Measurements from ENCODE around the gene SEMA3F. TPM values are rescaled to one million over a fixed set of nuclear protein-coding genes. Genes with fewer than 3 reads are reported as not detected.
A peak's percentile ranks its signal among the peaks of the same experiment; 100 is the strongest.

Gene SEMA3F
- total and polyA plus RNA-seq, 4 donors: 0.60 to 4.8 (median 2.1) TPM

DNA sequence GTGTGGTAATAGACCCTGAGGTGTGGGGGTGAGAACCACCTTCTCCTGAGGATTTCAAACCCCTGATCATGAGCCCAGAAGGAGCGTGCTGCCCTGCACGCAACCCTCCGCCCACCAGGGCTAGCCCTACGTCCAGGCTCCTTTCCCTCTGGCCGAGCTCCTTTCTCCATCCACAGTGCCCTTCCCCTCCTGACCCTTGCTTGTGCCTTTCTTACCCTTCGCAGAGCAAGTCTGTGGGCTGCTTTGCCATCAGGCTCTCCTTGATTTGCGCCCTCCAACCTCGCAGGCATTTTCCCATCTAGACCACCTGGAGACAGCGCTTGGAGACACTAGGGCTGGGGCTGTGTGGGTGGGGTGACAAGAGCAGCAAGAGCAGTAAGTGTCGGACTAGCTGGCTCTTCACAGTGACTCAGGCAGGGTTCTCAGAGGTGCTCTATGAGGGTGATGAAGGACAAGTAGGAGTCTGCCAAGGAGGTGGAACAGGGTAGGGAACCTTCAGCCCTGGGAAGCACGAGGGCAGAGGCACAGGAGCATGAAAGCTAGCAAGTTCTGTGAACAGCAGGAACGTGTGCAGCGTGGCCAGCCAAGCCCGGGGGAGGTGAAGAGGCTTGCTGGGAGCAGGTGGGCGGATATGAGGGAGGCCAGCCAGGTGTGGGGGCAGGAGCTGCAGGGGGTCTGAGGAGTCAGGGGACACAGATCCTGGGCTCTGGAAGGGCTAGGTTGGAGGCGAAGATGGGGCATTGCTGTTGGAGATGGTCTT lies 47.4 kb downstream of the SEMA3F start:
- H3K4me3 ChIP-seq (ENCODE audit: low read depth in 1 of 3, low read length in 3 of 3): no peak overlapping the region
- TF ChIP-seq NR2F2 (IDR thresholded peaks at IDR 0.05) (no peak), SP1 (IDR thresholded peaks at IDR 0.05) (no peak), HNF4G (IDR thresholded peaks at IDR 0.05) (no peak), GABPA (IDR thresholded peaks at IDR 0.05 in 1 of 2, conservative IDR thresholded peaks at IDR 0.05 in 1 of 2) (no peak), RAD21 (IDR thresholded peaks at IDR 0.05) (no peak), YY1 (IDR thresholded peaks at IDR 0.05) (no peak), TAF1 (conservative IDR thresholded peaks at IDR 0.05) (no peak), FOXA2 (IDR thresholded peaks at IDR 0.05) (no peak), HNF4A (conservative IDR thresholded peaks at IDR 0.05) (no peak), FOXA1 (IDR thresholded peaks at IDR 0.05) (no peak), RXRA (IDR thresholded peaks at IDR 0.05) (no peak), JUND (IDR thresholded peaks at IDR 0.05) (no peak), EGR1 (IDR thresholded peaks at IDR 0.05; ENCODE audit: low read depth in 2 of 2) (no peak)
- TF ChIP-seq, protein P1, sequence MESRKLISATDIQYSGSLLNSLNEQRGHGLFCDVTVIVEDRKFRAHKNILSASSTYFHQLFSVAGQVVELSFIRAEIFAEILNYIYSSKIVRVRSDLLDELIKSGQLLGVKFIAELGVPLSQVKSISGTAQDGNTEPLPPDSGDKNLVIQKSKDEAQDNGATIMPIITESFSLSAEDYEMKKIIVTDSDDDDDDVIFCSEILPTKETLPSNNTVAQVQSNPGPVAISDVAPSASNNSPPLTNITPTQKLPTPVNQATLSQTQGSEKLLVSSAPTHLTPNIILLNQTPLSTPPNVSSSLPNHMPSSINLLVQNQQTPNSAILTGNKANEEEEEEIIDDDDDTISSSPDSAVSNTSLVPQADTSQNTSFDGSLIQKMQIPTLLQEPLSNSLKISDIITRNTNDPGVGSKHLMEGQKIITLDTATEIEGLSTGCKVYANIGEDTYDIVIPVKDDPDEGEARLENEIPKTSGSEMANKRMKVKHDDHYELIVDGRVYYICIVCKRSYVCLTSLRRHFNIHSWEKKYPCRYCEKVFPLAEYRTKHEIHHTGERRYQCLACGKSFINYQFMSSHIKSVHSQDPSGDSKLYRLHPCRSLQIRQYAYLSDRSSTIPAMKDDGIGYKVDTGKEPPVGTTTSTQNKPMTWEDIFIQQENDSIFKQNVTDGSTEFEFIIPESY (IDR thresholded peaks at IDR 0.05): no peak
- TF ChIP-seq, protein P2, sequence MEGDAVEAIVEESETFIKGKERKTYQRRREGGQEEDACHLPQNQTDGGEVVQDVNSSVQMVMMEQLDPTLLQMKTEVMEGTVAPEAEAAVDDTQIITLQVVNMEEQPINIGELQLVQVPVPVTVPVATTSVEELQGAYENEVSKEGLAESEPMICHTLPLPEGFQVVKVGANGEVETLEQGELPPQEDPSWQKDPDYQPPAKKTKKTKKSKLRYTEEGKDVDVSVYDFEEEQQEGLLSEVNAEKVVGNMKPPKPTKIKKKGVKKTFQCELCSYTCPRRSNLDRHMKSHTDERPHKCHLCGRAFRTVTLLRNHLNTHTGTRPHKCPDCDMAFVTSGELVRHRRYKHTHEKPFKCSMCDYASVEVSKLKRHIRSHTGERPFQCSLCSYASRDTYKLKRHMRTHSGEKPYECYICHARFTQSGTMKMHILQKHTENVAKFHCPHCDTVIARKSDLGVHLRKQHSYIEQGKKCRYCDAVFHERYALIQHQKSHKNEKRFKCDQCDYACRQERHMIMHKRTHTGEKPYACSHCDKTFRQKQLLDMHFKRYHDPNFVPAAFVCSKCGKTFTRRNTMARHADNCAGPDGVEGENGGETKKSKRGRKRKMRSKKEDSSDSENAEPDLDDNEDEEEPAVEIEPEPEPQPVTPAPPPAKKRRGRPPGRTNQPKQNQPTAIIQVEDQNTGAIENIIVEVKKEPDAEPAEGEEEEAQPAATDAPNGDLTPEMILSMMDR (IDR thresholded peaks at IDR 0.05; ENCODE audit: low read depth, low read length, missing input control): no peak
- TF ChIP-seq, protein P3, sequence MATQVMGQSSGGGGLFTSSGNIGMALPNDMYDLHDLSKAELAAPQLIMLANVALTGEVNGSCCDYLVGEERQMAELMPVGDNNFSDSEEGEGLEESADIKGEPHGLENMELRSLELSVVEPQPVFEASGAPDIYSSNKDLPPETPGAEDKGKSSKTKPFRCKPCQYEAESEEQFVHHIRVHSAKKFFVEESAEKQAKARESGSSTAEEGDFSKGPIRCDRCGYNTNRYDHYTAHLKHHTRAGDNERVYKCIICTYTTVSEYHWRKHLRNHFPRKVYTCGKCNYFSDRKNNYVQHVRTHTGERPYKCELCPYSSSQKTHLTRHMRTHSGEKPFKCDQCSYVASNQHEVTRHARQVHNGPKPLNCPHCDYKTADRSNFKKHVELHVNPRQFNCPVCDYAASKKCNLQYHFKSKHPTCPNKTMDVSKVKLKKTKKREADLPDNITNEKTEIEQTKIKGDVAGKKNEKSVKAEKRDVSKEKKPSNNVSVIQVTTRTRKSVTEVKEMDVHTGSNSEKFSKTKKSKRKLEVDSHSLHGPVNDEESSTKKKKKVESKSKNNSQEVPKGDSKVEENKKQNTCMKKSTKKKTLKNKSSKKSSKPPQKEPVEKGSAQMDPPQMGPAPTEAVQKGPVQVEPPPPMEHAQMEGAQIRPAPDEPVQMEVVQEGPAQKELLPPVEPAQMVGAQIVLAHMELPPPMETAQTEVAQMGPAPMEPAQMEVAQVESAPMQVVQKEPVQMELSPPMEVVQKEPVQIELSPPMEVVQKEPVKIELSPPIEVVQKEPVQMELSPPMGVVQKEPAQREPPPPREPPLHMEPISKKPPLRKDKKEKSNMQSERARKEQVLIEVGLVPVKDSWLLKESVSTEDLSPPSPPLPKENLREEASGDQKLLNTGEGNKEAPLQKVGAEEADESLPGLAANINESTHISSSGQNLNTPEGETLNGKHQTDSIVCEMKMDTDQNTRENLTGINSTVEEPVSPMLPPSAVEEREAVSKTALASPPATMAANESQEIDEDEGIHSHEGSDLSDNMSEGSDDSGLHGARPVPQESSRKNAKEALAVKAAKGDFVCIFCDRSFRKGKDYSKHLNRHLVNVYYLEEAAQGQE (IDR thresholded peaks at IDR 0.05): no peak
- TF ChIP-seq, protein P4, sequence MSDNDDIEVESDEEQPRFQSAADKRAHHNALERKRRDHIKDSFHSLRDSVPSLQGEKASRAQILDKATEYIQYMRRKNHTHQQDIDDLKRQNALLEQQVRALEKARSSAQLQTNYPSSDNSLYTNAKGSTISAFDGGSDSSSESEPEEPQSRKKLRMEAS (IDR thresholded peaks at IDR 0.05): no peak
- TF ChIP-seq, protein P5, sequence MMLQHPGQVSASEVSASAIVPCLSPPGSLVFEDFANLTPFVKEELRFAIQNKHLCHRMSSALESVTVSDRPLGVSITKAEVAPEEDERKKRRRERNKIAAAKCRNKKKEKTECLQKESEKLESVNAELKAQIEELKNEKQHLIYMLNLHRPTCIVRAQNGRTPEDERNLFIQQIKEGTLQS (IDR thresholded peaks at IDR 0.05): no peak
- WGBS: 76% methylated on average over 16 of the region's 16 CpGs

More for the DNA sequence above, 47.4 kb downstream of the SEMA3F start:
- H3K9ac ChIP-seq (ENCODE audit: low read depth in 1 of 2, low read length in 2 of 2): peak overlapping the region; percentile 28 to 36
- H3K9me3 ChIP-seq (ENCODE audit: control insufficient read depth in 4 of 4, low read length in 3 of 4): no peaks in the 10 kb centered on the region
- no peaks in the 10 kb centered on the region for H3K36me3 ChIP-seq (ENCODE audit: control insufficient read depth in 4 of 4, insufficient read depth in 3 of 4, low read depth in 1 of 4, low read length in 3 of 4)
- peak overlapping the region; percentile 95 to 96 for H3K27ac ChIP-seq (ENCODE audit: low read depth in 1 of 2, low read length in 2 of 2)
- no peak for DNase-seq (ENCODE audit: low spot score)
- no peaks in the 10 kb centered on the region for H3K27me3 ChIP-seq (ENCODE audit: control insufficient read depth in 4 of 4, insufficient read depth in 4 of 4, low read length in 3 of 4)
- peaks cover 32 to 63% (median 49%) of the 10 kb centered on the region in 4 donors for H3K4me1 ChIP-seq (ENCODE audit: control insufficient read depth in 4 of 4, insufficient read depth in 4 of 4, low read length in 3 of 4)

Data from liver (tissue), 9 donors.